Stomach (tissue), 9 donors: ENCODE measurements around the gene DHTKD1. TPM values are rescaled to one million over a fixed set of nuclear protein-coding genes. Genes with fewer than 3 reads are reported as not detected.

Source experiments
- DNase-seq, 2 donors: peaks; one replicate each; pipeline versions ENCODE4 v3.0.0 to v3.0.0-alpha.2; 2013 to 2019
- H3K27ac ChIP-seq, 5 donors: fragments of 200-600 bp in 4 of 5; sonication (generic) in 4 of 5; one replicate each; pipeline ENCODE4 v1.5.1; 2013 to 2019; ENCODE audit warnings: mild to moderate bottlenecking in 1 of 5, moderate library complexity in 1 of 5
- H3K27me3 ChIP-seq, 3 donors: fragments of 200-600 bp; sonication (generic); one replicate each; pipeline ENCODE4 v1.5.1; 2017 to 2019; ENCODE audit warnings: mixed run types in 1 of 3
- H3K36me3 ChIP-seq, 4 donors: fragments of 200-600 bp; sonication (generic); 1 replicate in 3 of 4; 2 replicates in 1 of 4; pipeline ENCODE4 v1.5.1; 2016 to 2019
- H3K4me1 ChIP-seq, 4 donors: fragments of 200-600 bp; sonication (generic); one replicate each; pipeline ENCODE4 v1.5.1; 2016 to 2019
- H3K4me3 ChIP-seq, 4 donors: fragments of 200-600 bp; sonication (generic) in 3 of 4; one replicate each; pipeline ENCODE4 v1.5.1; 2016 to 2019; ENCODE audit warnings: mild to moderate bottlenecking in 1 of 4
- H3K9me3 ChIP-seq, 4 donors: fragments of 200-600 bp; sonication (generic); one replicate each; pipeline ENCODE4 v1.5.1; 2016 to 2019
- CTCF ChIP-seq, 7 experiments: fragments of 450-650 bp in 4 of 7; fragments of 200-600 bp in 3 of 7; sonication (generic) in 3 of 7; IDR thresholded peaks; one replicate each; pipeline ENCODE4 v1.5.1; 2016 to 2019; ENCODE audit warnings: antibody characterized with exemption in 7 of 7, control low read depth in 2 of 7, mild to moderate bottlenecking in 1 of 7
- EP300 ChIP-seq: sonication (generic); formaldehyde crosslinking; IDR thresholded peaks from one replicate; pipeline ENCODE4 v1.6.1; 2017; ENCODE audit warnings: antibody characterized with exemption
- POLR2A ChIP-seq, 4 donors: fragments of 450-650 bp; IDR thresholded peaks; one replicate each; pipeline ENCODE4 v1.6.1; 2016; ENCODE audit warnings: antibody characterized with exemption in 4 of 4, control low read depth in 2 of 4, mild to moderate bottlenecking in 1 of 4, moderate library complexity in 1 of 4
- POLR2AphosphoS5 ChIP-seq, 3 donors: sonication (generic); formaldehyde crosslinking; IDR thresholded peaks; one replicate each; pipeline ENCODE4 v1.6.1; 2016; ENCODE audit warnings: antibody characterized with exemption in 3 of 3
- WGBS, 5 donors: extraction: QIAGEN DNeasy Blood & Tissue Kit in 3 of 5; methylation state at CpG; one replicate each; pipeline versions ENCODE4 v1.1.5 to v1.1.7; 2013 to 2018; 5-methylcytosine and 5-hydroxymethylcytosine counted together
- intact Hi-C: fragments of 100-400 bp; cut with DNase I; formaldehyde crosslinking; loops from one replicate; pipeline ENCODE4 v1.15.1; 2023; ENCODE audit warnings: low total_unique reads
- polyA plus RNA-seq, 3 donors: library from polyadenylated mRNA; stranded (reverse); fragments of 200-250 nt; gene quantifications; one replicate each; pipeline ENCODE4 v1.2.3, GENCODE V29; 2013
- total RNA-seq, 5 donors: library from RNA; depleted of rRNA; stranded (reverse); fragments of >200 nt; gene quantifications; one replicate each; pipeline versions ENCODE4 v1.1.0 to v1.2.3, GENCODE V29; 2014 to 2016
- donor health status: healthy with polysubstance abuse.
- donor health status: Bipolar disorder and iron deficiency.
- donor health status: healthy.

The DHTKD1 gene
- total and polyA plus RNA-seq, 8 donors: 6.4 to 98.2 (median 9.8) TPM

DNA sequence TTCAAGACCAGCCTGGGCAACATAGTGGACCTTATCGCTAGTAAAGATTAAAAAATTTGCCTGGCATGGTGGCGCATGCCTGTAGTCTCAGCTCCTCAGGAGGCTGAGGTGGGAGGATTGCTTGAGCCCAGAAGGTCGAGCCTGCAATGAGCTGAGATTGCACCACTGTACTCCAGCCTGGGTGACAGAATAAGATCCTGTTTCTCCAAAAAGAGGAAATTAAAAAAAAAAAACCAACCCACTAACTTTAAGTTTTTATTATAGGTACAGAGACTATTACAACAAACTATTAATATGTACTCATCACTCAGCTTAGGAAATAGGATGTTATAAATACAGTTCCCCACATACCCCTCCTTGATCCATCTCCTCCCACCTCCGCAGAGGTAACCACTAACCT is 30.2 kb downstream of the DHTKD1 start:
- no peaks in the 10 kb centered on the region for H3K27me3 ChIP-seq
- H3K4me1 ChIP-seq: no peaks in the 10 kb centered on the region
- no peaks in the 10 kb centered on the region for H3K9me3 ChIP-seq
- no peak for DNase-seq
- H3K4me3 ChIP-seq: no peak overlapping the region
- 95 to 98% (median 97%) methylated on average over 4 of the region's 4 CpGs for WGBS, 5 donors
- intact Hi-C loops: no loop called here
- TF ChIP-seq POLR2A (IDR thresholded peaks at IDR 0.05) (no peak), EP300 (no peak), POLR2AphosphoS5 (IDR thresholded peaks at IDR 0.05) (no peak), CTCF (IDR thresholded peaks at IDR 0.05) (no peak)
- H3K36me3 ChIP-seq: peaks cover 33 to 93% (median 90%) of the 10 kb centered on the region in 4 donors
- H3K27ac ChIP-seq: no peak overlapping the region

DNA sequence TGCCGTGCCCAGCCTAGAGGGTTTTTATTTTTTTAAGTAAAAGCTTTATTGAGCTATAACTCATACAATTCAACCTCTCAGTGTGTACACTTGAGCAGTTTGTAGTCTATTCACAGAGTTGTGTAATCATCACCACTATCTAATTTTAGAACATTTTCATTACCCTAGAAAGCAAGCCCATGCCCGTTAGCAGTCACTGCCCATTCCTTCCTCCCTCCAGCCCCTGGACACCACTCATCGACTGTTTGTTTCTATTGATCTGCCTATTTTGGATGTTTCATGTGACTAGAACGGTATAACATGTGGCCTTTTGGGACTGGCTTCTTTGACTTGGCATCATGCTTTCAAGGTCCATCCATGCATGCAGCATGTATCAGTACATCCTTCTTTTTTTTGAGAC is 35.0 kb downstream of the DHTKD1 start:
- H3K36me3 ChIP-seq: peaks cover 48 to 99% (median 98%) of the 10 kb centered on the region in 4 donors
- TF ChIP-seq CTCF (IDR thresholded peaks at IDR 0.05) (no peak), EP300 (no peak), POLR2AphosphoS5 (IDR thresholded peaks at IDR 0.05) (no peak), POLR2A (IDR thresholded peaks at IDR 0.05) (no peak)

GRCh38 chr10:12107781-12108180 is 39.0 kb downstream of the DHTKD1 start:
- Histone ChIP-seq H3K4me3 (no peak overlapping the region), H3K4me1 (no peaks in the 10 kb centered on the region), H3K36me3 (peaks cover 40 to 100% (median 100%) of the 10 kb centered on the region in 4 donors), H3K9me3 (no peaks in the 10 kb centered on the region), H3K27ac (no peak overlapping the region), H3K27me3 (no peaks in the 10 kb centered on the region)
- TF ChIP-seq POLR2AphosphoS5 (IDR thresholded peaks at IDR 0.05): no peak
- TF ChIP-seq POLR2A (IDR thresholded peaks at IDR 0.05): no peak
- TF ChIP-seq EP300: no peak
- TF ChIP-seq CTCF (IDR thresholded peaks at IDR 0.05): no peak
- 81 to 91% (median 88%) methylated on average over 14 of the region's 14 CpGs for WGBS, 5 donors
- DNase-seq: no peak
- intact Hi-C loops: no loop called here

More for the DNA sequence above, 35.0 kb downstream of the DHTKD1 start:
- Histone ChIP-seq H3K27ac (no peak overlapping the region), H3K27me3 (no peaks in the 10 kb centered on the region), H3K9me3 (no peaks in the 10 kb centered on the region), H3K4me3 (no peak overlapping the region), H3K4me1 (no peaks in the 10 kb centered on the region)
- intact Hi-C loops: no loop called here
- DNase-seq: no peak
- WGBS, 5 donors: 89 to 96% (median 95%) methylated on average over 4 of the region's 4 CpGs

DNA sequence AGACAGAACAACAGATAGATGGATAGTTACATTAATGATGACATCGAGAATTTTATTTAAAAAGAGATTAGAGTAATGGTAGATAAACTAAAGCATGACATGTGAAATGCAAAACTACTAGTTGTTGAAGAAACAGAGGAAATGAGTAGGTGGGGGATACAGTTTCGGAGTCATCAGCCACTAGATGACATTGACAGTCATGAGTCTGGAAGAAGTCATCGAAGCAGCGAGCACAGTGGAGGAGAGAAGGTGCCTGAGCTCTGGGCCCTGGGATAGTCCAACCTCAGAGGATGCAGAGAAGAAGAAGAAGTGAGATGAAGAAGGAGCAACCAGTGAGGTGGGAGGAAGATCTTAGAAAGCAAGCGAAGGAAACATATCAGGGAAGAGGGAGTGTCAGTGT is 40.5 kb downstream of the DHTKD1 start:
- peaks cover 36 to 100% (median 100%) of the 10 kb centered on the region in 4 donors for H3K36me3 ChIP-seq
- WGBS, 5 donors: 91 to 100% (median 97%) methylated on average over 5 of the region's 5 CpGs
- intact Hi-C loops: no loop called here

More for the DNA sequence above, 40.5 kb downstream of the DHTKD1 start:
- H3K4me3 ChIP-seq: no peak overlapping the region
- no peaks in the 10 kb centered on the region for H3K27me3 ChIP-seq
- no peak overlapping the region for H3K27ac ChIP-seq
- DNase-seq: no peak
- H3K4me1 ChIP-seq: no peaks in the 10 kb centered on the region
- H3K9me3 ChIP-seq: no peaks in the 10 kb centered on the region
- TF ChIP-seq CTCF (IDR thresholded peaks at IDR 0.05) (no peak), POLR2AphosphoS5 (IDR thresholded peaks at IDR 0.05) (no peak), EP300 (no peak), POLR2A (IDR thresholded peaks at IDR 0.05) (no peak)
